Measurements from ENCODE around the gene BUB1B.

BUB1B gene

DNA sequence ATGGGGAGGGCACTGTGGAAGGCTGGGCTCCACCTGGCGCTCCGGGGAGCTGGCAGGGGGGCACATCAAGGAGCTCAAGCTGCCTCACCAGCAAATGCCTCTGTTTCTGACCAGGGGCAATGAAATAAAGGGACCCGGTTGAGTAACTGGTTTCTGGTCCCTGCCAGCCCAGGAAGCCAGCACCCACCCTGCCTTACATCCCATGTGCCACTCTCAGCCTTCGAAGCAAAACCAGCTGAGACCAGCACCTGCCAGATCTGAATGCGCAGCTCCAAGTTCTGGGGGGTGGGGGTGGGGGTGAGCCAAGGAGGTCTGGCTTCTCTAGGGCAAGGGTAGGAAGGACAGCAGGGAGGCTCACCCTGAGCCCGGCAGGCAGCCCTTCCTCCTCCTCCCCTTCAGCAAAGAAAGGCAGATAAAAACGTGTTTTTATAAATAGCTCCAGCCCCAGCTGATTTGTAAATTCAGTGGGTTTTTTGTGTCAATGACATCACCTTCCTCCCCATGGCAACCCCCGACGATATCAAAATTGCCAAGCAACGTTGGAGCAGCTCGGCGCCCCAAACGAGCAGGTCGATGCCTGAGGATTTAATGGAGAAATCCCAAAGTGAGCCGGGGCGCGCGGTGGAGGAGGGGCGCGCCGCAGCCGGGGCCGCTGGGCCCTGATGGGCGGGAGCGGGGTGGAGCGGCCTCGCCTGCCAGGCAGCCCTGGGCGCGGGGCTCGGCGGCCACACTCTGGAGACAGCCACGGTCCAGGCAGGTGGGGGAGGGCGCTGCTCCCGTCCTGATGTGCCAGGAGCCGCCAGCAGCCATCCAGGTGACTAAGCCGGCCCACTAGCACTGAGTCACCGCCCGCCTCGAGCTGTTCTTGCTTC lies 77.9 kb downstream of the BUB1B start, which contains the start of gene PAK6:
PAK6 (plus strand) TSS at position 532 of the 872 bp plus-strand sequence. CDS start 25,723 bp downstream, outside the sequence.
- peak; percentile 44 to 45 for DNase-seq (ENCODE audit: low read depth in 2 of 2)
- TF ChIP-seq, protein P1, sequence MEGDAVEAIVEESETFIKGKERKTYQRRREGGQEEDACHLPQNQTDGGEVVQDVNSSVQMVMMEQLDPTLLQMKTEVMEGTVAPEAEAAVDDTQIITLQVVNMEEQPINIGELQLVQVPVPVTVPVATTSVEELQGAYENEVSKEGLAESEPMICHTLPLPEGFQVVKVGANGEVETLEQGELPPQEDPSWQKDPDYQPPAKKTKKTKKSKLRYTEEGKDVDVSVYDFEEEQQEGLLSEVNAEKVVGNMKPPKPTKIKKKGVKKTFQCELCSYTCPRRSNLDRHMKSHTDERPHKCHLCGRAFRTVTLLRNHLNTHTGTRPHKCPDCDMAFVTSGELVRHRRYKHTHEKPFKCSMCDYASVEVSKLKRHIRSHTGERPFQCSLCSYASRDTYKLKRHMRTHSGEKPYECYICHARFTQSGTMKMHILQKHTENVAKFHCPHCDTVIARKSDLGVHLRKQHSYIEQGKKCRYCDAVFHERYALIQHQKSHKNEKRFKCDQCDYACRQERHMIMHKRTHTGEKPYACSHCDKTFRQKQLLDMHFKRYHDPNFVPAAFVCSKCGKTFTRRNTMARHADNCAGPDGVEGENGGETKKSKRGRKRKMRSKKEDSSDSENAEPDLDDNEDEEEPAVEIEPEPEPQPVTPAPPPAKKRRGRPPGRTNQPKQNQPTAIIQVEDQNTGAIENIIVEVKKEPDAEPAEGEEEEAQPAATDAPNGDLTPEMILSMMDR (IDR thresholded peaks at IDR 0.05; ENCODE audit: low read depth, low read length), result no peak
- H3K4me3 ChIP-seq (replicated peaks in 1 of 2; ENCODE audit: low read depth in 2 of 2, low read length in 2 of 2), result peak within 1 kb of the TSS; percentile 30 to 35

DNA sequence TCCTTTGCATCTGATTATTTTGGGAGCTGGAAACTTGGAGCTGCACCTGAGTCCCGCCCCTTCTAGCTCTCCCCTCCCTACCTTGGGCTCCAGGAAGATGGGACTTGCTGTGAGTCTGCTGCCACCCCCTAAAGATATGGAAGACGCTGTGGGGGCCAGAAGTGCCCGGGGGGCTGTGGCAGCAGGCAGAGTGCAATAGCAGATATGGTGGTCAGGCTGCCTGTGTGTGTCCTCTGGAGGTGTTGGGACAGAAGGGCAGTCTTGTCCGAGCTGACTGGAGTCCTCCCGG lies 78.5 kb downstream of the BUB1B start:
- peak overlapping the region; percentile 30 to 35 for H3K4me3 ChIP-seq (replicated peaks in 1 of 2; ENCODE audit: low read depth in 2 of 2, low read length in 2 of 2)
- TF ChIP-seq, protein P1 (IDR thresholded peaks at IDR 0.05; ENCODE audit: low read depth, low read length), result no peak
- DNase-seq (ENCODE audit: low read depth in 2 of 2), result no peak

DNA sequence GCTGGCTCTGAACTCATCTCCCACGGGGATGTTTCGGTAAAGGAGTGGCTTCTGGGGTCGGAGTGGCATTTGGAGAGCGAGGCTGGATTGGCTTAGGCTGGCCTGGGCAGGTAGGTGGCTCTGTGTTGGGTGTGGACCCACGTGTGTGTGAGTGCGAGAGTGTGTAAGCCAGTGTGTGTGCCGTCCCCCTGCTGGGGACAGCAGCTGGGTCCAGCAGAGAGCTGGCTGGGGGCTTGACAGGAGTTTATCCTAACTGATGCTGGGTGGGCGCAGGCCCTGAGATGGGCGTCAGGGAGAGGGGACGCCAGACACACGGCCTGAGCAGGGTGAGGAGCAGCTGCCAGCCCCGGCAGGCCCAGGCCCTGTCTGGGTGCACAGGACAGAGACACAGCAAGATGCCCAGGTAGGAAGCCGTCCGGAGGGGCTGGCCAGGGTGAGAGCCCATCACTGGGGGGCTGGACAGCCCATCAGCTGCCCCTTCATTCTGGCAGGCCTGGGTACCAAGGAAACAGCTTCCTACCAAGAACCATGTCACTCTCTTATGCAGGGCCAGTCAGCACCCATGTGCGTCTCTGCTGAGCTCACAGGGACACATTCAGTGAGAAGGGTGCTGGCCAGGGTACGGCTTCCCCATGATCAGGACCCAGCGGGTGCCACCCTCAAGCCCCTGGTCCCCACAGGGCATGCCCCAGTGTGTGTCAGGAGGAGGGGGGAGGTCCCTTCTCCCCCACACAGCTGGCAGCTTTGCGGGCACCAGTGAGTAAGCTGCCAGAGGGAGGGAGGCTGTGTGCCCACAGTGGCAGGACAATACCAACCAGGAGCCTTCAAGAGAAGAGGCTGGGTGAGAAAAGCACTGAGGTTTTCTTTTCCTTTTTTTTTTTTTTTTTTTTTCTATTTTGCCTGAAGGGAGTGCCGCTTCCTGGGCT lies 79.1 kb downstream of the BUB1B start:
- no peak overlapping the region for H3K4me3 ChIP-seq (replicated peaks in 1 of 2; ENCODE audit: low read depth in 2 of 2, low read length in 2 of 2)
- TF ChIP-seq, protein P1 (IDR thresholded peaks at IDR 0.05; ENCODE audit: low read depth, low read length), result no peak
- DNase-seq (ENCODE audit: low read depth in 2 of 2), result no peak

DNA sequence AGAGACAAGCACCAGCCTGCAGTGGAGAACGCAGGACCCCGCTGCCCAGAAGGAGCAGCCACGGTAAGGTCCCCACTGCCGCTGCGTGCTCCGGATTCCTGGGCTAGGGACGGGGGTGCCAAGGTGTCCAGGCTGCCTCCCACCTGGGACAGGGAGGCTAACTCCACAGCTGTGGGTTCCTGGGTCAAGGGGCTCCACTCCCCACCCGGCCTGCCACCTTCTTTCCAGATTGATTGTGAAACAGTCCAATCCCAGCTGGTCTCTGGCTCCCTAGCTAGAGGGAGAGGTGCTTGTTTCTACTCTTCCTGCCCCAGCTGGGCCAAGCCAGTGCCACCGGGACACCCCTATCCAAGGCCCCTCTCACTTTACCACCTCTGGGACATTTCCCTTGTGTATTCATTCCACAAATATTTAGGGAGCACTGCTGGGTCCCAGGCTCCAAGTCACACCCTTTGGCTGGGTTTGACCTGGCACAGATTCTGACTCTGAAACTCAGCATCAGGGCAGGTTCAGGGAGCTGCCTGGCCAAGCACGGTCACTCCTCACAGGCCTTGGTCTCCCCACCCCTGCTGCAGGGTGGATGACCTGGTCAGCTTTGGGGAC lies 79.9 kb downstream of the BUB1B start:
- TF ChIP-seq, protein P1 (IDR thresholded peaks at IDR 0.05; ENCODE audit: low read depth, low read length), result no peak
- no peak for DNase-seq (ENCODE audit: low read depth in 2 of 2)
- no peak overlapping the region for H3K4me3 ChIP-seq (replicated peaks in 1 of 2; ENCODE audit: low read depth in 2 of 2, low read length in 2 of 2)

DNA sequence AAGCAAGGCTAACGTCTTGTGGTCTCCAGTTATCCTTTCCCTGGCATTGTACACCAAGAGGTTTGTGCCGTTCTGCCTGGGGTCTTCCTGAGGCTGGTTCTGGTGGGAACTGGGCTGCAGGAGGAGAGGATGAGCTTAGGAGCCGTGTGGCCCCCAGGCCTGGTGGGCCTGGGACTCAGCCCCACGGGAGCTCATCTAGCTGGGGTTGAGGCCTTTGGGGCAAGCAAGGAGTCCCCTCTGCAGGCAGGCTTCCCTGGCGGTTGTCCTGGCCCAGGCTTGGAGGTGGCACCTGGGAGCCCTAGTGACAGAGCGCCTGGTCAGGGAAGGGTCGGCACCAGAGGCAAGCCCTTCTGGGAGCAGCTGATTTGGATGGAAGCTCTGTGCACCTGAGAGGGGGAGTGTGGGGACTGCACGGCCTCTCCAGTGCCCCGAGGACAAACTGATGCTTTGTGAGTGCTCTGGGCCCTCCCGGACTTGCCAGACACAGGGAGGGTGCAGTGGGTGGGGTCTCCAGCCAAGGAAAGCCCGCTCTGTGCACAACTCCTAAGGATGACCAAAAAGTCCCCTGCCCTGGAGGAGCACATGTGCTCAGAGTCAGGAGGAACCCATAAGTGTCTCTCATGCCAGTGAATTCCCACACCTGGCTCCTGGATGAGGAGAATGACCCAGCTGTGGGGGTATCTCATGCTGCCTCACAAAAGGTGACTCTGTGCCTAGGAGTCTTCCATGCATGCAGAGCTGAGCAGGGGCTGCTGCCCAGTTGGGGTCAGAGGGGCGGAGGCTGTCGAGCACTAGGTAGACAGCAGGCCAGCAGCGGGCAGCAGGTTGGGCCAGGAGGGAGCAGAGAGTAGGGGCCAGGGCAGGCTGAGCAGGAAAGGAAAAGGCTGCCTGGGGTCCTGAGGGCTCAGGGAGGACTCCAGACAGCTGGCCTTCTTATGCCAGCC lies 80.7 kb downstream of the BUB1B start:
- no peak overlapping the region for H3K4me3 ChIP-seq (replicated peaks in 1 of 2; ENCODE audit: low read depth in 2 of 2, low read length in 2 of 2)
- no peak for DNase-seq (ENCODE audit: low read depth in 2 of 2)
- TF ChIP-seq, protein P1 (IDR thresholded peaks at IDR 0.05; ENCODE audit: low read depth, low read length), result no peak

DNA sequence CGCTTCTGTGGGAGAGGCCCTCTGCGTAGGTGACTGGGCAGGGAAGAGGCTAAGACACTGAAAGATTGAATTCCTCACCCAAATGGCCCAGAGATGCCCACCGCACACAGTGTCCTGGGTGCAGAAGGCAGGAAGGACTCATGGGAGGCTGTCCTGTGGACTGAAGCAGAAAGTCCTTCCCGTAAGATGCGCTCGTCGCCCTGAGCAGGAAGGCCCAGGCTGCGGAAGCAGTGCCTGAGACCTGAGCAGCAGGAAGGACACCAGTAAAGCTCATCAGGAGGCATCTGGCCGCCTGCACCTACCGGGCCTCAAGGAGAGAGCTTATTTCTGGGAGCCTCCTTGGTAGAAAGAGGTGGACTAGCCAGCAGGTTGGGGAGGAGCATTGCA lies 81.3 kb downstream of the BUB1B start:
- no peak for DNase-seq (ENCODE audit: low read depth in 2 of 2)
- no peak overlapping the region for H3K4me3 ChIP-seq (replicated peaks in 1 of 2; ENCODE audit: low read depth in 2 of 2, low read length in 2 of 2)
- TF ChIP-seq, protein P1 (IDR thresholded peaks at IDR 0.05; ENCODE audit: low read depth, low read length), result no peak
